GM12878 (cell line): ENCODE results near the gene AMOTL1. TPM values are rescaled to one million over a fixed set of nuclear protein-coding genes. Genes with fewer than 3 reads are reported as not detected.

ENCODE experiments used
- ATAC-seq: fragments of 200-7000 bp; cut with Tn5 transposase; 3 replicates; pipeline ENCODE4 v1.9.1; 2020; ENCODE audit warnings: mild to moderate bottlenecking, moderate library complexity
- BruUV-seq: library from RNA; stranded (reverse); fragments of 400-500 nt; replicated peaks from 2 replicates; lab custom pipeline; 2021; lab: Mats Ljungman, UMichigan
- CTCF ChIA-PET: fragments of 300-600 bp; sonication (Branson Sonifier 250); formaldehyde crosslinking; extraction: SDS; loops from one replicate; lab custom pipeline; 2021; ENCODE audit warnings: inconsistent platforms; lab: Yijun Ruan, JAX
- POLR2A ChIA-PET: fragments of 350-600 bp; formaldehyde crosslinking; extraction: SDS; loops from one replicate; lab custom pipeline; 2021; ENCODE audit warnings: inconsistent platforms; lab: Charles Lee
- RAD21 ChIA-PET: fragments of 300-600 bp; sonication (Branson Sonifier 250); formaldehyde crosslinking; loops from one replicate; lab custom pipeline; 2023; ENCODE audit warnings: antibody characterized with exemption; ENCODE audit not compliant: unreplicated experiment; lab: Charles Lee
- SMC1A ChIA-PET: fragments of 300-600 bp; sonication (Branson Sonifier 250); formaldehyde crosslinking; loops from one replicate; lab custom pipeline; 2023; ENCODE audit not compliant: unreplicated experiment, uncharacterized antibody; lab: Charles Lee
- DNase-seq: peaks from one replicate; pipeline ENCODE4 v3.0.0-alpha.2; 2011; ENCODE audit warnings: low read depth, low spot score
- FAIRE-seq: peaks from 3 replicates; lab custom pipeline; 2011; peaks lifted over from hg19 to GRCh38; lab: Jason Lieb, UNC
- H2AFZ ChIP-seq: 2 replicates; pipeline ENCODE4 v1.6.0; 2011; ENCODE audit warnings: low read depth, low read length, control low read depth; ENCODE audit not compliant: control insufficient read depth
- H3K27ac ChIP-seq: 2 replicates; pipeline ENCODE4 v1.5.1; 2011; ENCODE audit warnings: control low read depth; ENCODE audit not compliant: control insufficient read depth, insufficient read depth
- H3K27me3 ChIP-seq, 2 experiments: replicated peaks in 1 of 2; 2 replicates each; pipeline versions ENCODE4 v1.6.0 to v1.6.1; 2011; ENCODE audit warnings: low read length in 1 of 2; ENCODE audit not compliant: control insufficient read depth in 2 of 2, insufficient read depth in 2 of 2
- H3K36me3 ChIP-seq, 2 experiments: 2 replicates each; pipeline ENCODE4 v1.5.1; 2011; ENCODE audit warnings: low read length in 1 of 2; ENCODE audit not compliant: control insufficient read depth in 2 of 2, insufficient read depth in 2 of 2
- H3K4me1 ChIP-seq: 2 replicates; pipeline ENCODE4 v1.6.1; 2011; ENCODE audit warnings: mild to moderate bottlenecking, low read length, moderate library complexity, mixed read lengths; ENCODE audit not compliant: control insufficient read depth, insufficient read depth
- H3K4me2 ChIP-seq: 2 replicates; pipeline ENCODE4 v1.6.0; 2011; ENCODE audit warnings: control low read depth; ENCODE audit not compliant: control insufficient read depth, insufficient read depth
- H3K4me3 ChIP-seq: fragments of 200-600 bp; sonication (generic); 2 replicates; pipeline ENCODE4 v1.5.1; 2016
- H3K79me2 ChIP-seq: 2 replicates; pipeline ENCODE4 v1.6.0; 2011; ENCODE audit warnings: low read length; ENCODE audit not compliant: control insufficient read depth, insufficient read depth
- H3K9ac ChIP-seq: 2 replicates; pipeline ENCODE4 v1.8.0; 2011; ENCODE audit warnings: low read length, control low read depth, mixed read lengths; ENCODE audit not compliant: control insufficient read depth, insufficient read depth
- H3K9me3 ChIP-seq: replicated peaks from 3 replicates; pipeline ENCODE4 v1.5.1; 2011; ENCODE audit warnings: mild to moderate bottlenecking, low read length; ENCODE audit not compliant: control insufficient read depth, insufficient read depth
- H4K20me1 ChIP-seq: 2 replicates; pipeline ENCODE4 v1.6.0; 2011; ENCODE audit not compliant: control insufficient read depth, insufficient read depth
- CBX5 ChIP-seq: sonication (generic); IDR thresholded peaks from 2 replicates; pipeline ENCODE4 v1.6.1; 2016; ENCODE audit warnings: low read depth, moderate library complexity, mild to moderate bottlenecking, inconsistent platforms
- CEBPB ChIP-seq, 2 experiments: fragments of 150-350 bp in 1 of 2; IDR thresholded peaks; 2 replicates each; pipeline ENCODE4 v1.6.1; 2012 to 2014; ENCODE audit warnings: low read depth in 2 of 2, low read length in 2 of 2, borderline replicate concordance in 1 of 2, inconsistent platforms in 1 of 2
- EZH2 ChIP-seq: IDR thresholded peaks from 2 replicates; pipeline ENCODE4 v1.6.1; 2012; ENCODE audit warnings: low read depth, mild to moderate bottlenecking, control low read depth, inconsistent platforms, low read length, borderline replicate concordance; ENCODE audit not compliant: control insufficient read depth
- HDAC2 ChIP-seq: fragments of 200-600 bp; sonication (generic); IDR thresholded peaks from 2 replicates; pipeline ENCODE4 v1.6.1; 2017
- HDAC6 ChIP-seq: fragments of 200-600 bp; sonication (generic); IDR thresholded peaks from one replicate; pipeline ENCODE4 v1.8.0; 2017; ENCODE audit warnings: antibody characterized with exemption; ENCODE audit not compliant: unreplicated experiment
- JUND ChIP-seq: IDR thresholded peaks from 2 replicates; pipeline ENCODE4 v1.6.1; 2012; ENCODE audit warnings: low read depth, mild to moderate bottlenecking, low read length, improper control_type of control experiment, moderate library complexity
- SMAD5 ChIP-seq: IDR thresholded peaks from 2 replicates; pipeline ENCODE4 v1.6.1; 2016; ENCODE audit warnings: antibody characterized with exemption, low read depth
- WGBS: methylation state at CpG from one replicate; pipeline ENCODE4 v1.1.6; 2016; ENCODE audit warnings: low lambda C conversion rate; ENCODE audit not compliant: insufficient replicate concordance, insufficient coverage; ENCODE audit errors: missing lambda C conversion rate; 5-methylcytosine and 5-hydroxymethylcytosine counted together
- in situ Hi-C: fragments of 300-500 bp; cut with MboI; formaldehyde crosslinking; loops from 9 replicates; pipeline ENCODE4 v1.14.3; 2018; ENCODE audit warnings: mixed read lengths
- intact Hi-C: fragments of 100-400 bp; cut with micrococcal nuclease; formaldehyde crosslinking; loops from one replicate; pipeline ENCODE4 v1.14.2; 2022; ENCODE audit not compliant: unreplicated experiment
- polyA plus RNA-seq, 11 experiments: library from polyadenylated mRNA; depleted of rRNA in 4 of 11; unstranded in 6 of 11; stranded (reverse) in 5 of 11; fragments of >200 nt; fragmentation: Nextera tagmentation in 4 of 11; fragmentation: Illumina TruSeq in 1 of 11; extraction: Ambion mirVana in 4 of 11; extraction: Trizol in 1 of 11; gene quantifications; 1 replicate in 1 of 11; 2 replicates in 10 of 11; pipeline versions ENCODE4 v1.2.1 to v1.2.3, GENCODE V29; 2011 to 2016; ENCODE audit warnings: inconsistent platforms in 2 of 11, missing spikeins in 2 of 11, low read depth in 1 of 11
- total RNA-seq, 4 experiments: library from RNA; depleted of rRNA in 3 of 4; stranded (reverse); fragments of >200 nt in 3 of 4; fragmentation: Illumina TruSeq in 1 of 4; extraction: Trizol in 1 of 4; gene quantifications; 2 replicates each; pipeline versions ENCODE4 v1.2.1 to v1.2.3, GENCODE V29; 2013 to 2021
- TF ChIP-seq, protein P1 (sequence below): fragments of 450-650 bp; formaldehyde crosslinking; IDR thresholded peaks from 2 replicates; pipeline ENCODE4 v1.4.0; 2020; ENCODE audit warnings: mild to moderate bottlenecking, moderate library complexity
- TF ChIP-seq, protein P2 (sequence below): fragments of 450-650 bp; IDR thresholded peaks from 2 replicates; pipeline ENCODE4 v1.6.1; 2014; ENCODE audit warnings: mild to moderate bottlenecking
- TF ChIP-seq, protein P3 (sequence below): fragments of 450-650 bp; conservative IDR thresholded peaks from 2 replicates; pipeline ENCODE4 v1.6.1; 2017; ENCODE audit warnings: mild to moderate bottlenecking, moderate library complexity
- TF ChIP-seq, protein P4 (sequence below): fragments of 450-650 bp; IDR thresholded peaks from 2 replicates; pipeline ENCODE4 v1.6.1; 2017; ENCODE audit warnings: mild to moderate bottlenecking, moderate library complexity

Gene AMOTL1
- total and polyA plus RNA-seq, 10 of the 15 experiments (the other 5 are each of a cell fraction or from before 2014, with no cell fraction given), result under 0.01 to 0.41 (median 0.01) TPM; not detected in 7

DNA sequence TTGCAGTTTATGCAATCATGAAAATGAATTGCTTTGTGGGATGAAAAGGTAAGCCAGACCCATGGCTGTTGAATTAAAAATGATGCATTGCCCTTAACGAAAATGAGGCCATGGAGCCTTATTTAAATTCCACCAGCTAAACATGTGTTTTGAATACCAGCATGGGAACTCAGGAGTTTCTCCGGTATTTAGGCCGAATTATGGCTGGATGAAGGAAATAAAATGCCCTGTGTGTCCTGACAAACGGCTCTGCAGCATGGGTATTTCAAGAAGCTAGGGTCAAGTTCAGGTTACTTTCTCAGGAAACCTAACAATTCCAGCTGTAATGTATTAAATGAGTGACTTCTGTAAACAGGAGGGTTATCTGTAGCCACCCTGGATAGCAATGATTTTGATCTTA is 38.3 kb downstream of the AMOTL1 start (continued):
- TF ChIP-seq, protein P1, sequence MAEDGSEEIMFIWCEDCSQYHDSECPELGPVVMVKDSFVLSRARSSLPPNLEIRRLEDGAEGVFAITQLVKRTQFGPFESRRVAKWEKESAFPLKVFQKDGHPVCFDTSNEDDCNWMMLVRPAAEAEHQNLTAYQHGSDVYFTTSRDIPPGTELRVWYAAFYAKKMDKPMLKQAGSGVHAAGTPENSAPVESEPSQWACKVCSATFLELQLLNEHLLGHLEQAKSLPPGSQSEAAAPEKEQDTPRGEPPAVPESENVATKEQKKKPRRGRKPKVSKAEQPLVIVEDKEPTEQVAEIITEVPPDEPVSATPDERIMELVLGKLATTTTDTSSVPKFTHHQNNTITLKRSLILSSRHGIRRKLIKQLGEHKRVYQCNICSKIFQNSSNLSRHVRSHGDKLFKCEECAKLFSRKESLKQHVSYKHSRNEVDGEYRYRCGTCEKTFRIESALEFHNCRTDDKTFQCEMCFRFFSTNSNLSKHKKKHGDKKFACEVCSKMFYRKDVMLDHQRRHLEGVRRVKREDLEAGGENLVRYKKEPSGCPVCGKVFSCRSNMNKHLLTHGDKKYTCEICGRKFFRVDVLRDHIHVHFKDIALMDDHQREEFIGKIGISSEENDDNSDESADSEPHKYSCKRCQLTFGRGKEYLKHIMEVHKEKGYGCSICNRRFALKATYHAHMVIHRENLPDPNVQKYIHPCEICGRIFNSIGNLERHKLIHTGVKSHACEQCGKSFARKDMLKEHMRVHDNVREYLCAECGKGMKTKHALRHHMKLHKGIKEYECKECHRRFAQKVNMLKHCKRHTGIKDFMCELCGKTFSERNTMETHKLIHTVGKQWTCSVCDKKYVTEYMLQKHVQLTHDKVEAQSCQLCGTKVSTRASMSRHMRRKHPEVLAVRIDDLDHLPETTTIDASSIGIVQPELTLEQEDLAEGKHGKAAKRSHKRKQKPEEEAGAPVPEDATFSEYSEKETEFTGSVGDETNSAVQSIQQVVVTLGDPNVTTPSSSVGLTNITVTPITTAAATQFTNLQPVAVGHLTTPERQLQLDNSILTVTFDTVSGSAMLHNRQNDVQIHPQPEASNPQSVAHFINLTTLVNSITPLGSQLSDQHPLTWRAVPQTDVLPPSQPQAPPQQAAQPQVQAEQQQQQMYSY (CRISPR knock-in tag), result no peak
- TF ChIP-seq CBX5, result no peak
- TF ChIP-seq HDAC6, result no peak
- no peak for TF ChIP-seq EZH2
- no peak for TF ChIP-seq JUND
- TF ChIP-seq, all 136 proteins: peak for 0

DNA sequence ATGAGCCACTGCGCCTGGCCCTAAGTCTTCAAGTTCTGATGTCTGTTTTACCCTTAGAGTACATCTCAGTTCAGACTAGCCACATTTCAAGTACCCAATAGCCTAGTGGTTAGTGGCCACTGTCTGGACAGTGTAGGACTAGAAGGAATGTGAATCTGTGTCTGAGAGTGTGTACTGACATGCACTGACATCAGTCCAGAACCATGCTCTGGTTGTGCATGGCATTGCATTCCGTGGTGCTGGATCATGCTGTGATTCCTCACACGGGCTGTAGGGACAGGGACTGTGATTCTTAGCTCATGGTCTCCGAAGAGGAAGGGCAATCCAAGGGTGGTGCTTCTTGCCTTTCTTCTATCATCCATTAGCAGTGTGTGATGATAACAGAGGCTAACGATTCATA is 41.1 kb downstream of the AMOTL1 start:
- Histone ChIP-seq H3K27ac (no peak overlapping the region), H3K27me3 (no peaks in the 10 kb centered on the region), H3K4me2 (no peak overlapping the region), H4K20me1 (no peaks in the 10 kb centered on the region), H3K36me3 (no peaks in the 10 kb centered on the region), H3K9ac (no peak overlapping the region), H3K79me2 (no peaks in the 10 kb centered on the region), H3K4me3 (no peak overlapping the region), H3K4me1 (no peaks in the 10 kb centered on the region), H2AFZ (no peak overlapping the region), H3K9me3 (no peaks in the 10 kb centered on the region)
- 22% methylated on average over 5 of the region's 5 CpGs for WGBS
- no peak for FAIRE-seq
- BruUV-seq, result no TSS peak
- in situ Hi-C loops (no loop called here), intact Hi-C loops (no loop called here)
- ChIA-PET CTCF (interaction anchor here (0.7 kb wide), 1 partner anchor 1041 kb away, joined by 3 read pairs; no protein-coding TSS in a partner anchor), SMC1A (no interaction called here), RAD21 (no interaction called here)
- TF ChIP-seq, protein P2, sequence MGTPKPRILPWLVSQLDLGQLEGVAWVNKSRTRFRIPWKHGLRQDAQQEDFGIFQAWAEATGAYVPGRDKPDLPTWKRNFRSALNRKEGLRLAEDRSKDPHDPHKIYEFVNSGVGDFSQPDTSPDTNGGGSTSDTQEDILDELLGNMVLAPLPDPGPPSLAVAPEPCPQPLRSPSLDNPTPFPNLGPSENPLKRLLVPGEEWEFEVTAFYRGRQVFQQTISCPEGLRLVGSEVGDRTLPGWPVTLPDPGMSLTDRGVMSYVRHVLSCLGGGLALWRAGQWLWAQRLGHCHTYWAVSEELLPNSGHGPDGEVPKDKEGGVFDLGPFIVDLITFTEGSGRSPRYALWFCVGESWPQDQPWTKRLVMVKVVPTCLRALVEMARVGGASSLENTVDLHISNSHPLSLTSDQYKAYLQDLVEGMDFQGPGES, result no peak
- TF ChIP-seq HDAC2, result no peak
- no peak for TF ChIP-seq SMAD5
- TF ChIP-seq, protein P3, sequence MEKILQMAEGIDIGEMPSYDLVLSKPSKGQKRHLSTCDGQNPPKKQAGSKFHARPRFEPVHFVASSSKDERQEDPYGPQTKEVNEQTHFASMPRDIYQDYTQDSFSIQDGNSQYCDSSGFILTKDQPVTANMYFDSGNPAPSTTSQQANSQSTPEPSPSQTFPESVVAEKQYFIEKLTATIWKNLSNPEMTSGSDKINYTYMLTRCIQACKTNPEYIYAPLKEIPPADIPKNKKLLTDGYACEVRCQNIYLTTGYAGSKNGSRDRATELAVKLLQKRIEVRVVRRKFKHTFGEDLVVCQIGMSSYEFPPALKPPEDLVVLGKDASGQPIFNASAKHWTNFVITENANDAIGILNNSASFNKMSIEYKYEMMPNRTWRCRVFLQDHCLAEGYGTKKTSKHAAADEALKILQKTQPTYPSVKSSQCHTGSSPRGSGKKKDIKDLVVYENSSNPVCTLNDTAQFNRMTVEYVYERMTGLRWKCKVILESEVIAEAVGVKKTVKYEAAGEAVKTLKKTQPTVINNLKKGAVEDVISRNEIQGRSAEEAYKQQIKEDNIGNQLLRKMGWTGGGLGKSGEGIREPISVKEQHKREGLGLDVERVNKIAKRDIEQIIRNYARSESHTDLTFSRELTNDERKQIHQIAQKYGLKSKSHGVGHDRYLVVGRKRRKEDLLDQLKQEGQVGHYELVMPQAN, result no peak
- no peak for TF ChIP-seq CEBPB (IDR thresholded peaks at IDR 0.05; ENCODE audit: borderline replicate concordance in 1 of 2, low read depth in 2 of 2, low read length in 2 of 2)
- TF ChIP-seq, protein P4, sequence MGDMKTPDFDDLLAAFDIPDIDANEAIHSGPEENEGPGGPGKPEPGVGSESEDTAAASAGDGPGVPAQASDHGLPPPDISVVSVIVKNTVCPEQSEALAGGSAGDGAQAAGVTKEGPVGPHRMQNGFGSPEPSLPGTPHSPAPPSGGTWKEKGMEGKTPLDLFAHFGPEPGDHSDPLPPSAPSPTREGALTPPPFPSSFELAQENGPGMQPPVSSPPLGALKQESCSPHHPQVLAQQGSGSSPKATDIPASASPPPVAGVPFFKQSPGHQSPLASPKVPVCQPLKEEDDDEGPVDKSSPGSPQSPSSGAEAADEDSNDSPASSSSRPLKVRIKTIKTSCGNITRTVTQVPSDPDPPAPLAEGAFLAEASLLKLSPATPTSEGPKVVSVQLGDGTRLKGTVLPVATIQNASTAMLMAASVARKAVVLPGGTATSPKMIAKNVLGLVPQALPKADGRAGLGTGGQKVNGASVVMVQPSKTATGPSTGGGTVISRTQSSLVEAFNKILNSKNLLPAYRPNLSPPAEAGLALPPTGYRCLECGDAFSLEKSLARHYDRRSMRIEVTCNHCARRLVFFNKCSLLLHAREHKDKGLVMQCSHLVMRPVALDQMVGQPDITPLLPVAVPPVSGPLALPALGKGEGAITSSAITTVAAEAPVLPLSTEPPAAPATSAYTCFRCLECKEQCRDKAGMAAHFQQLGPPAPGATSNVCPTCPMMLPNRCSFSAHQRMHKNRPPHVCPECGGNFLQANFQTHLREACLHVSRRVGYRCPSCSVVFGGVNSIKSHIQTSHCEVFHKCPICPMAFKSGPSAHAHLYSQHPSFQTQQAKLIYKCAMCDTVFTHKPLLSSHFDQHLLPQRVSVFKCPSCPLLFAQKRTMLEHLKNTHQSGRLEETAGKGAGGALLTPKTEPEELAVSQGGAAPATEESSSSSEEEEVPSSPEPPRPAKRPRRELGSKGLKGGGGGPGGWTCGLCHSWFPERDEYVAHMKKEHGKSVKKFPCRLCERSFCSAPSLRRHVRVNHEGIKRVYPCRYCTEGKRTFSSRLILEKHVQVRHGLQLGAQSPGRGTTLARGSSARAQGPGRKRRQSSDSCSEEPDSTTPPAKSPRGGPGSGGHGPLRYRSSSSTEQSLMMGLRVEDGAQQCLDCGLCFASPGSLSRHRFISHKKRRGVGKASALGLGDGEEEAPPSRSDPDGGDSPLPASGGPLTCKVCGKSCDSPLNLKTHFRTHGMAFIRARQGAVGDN, result no peak
- TF ChIP-seq, all 136 proteins: peak for 0
- no peak for ATAC-seq
- POLR2A ChIA-PET, result no interaction called here
- no peak for DNase-seq
